Large intestine (tissue), 3 donors: ENCODE data around the gene ARHGEF26. TPM values are rescaled to one million over a fixed set of nuclear protein-coding genes. Genes with fewer than 3 reads are reported as not detected.

Source experiments
- DNase-seq, 2 donors: peaks; one replicate each; pipeline versions ENCODE4 v3.0.0 to v3.0.0-alpha.2; 2013
- H3K27ac ChIP-seq: one replicate; pipeline ENCODE4 v1.5.1; 2013; ENCODE audit warnings: low read length
- H3K27me3 ChIP-seq: 2 replicates; pipeline ENCODE4 v1.6.1; 2013; ENCODE audit warnings: low read length; ENCODE audit not compliant: control insufficient read depth, insufficient read depth
- H3K36me3 ChIP-seq: 2 replicates; pipeline ENCODE4 v1.6.1; 2013; ENCODE audit warnings: low read length; ENCODE audit not compliant: control insufficient read depth, insufficient read depth
- H3K4me1 ChIP-seq: one replicate; pipeline ENCODE4 v1.6.1; 2013; ENCODE audit warnings: low read length; ENCODE audit not compliant: control insufficient read depth, insufficient read depth
- H3K4me3 ChIP-seq: one replicate; pipeline ENCODE4 v1.5.1; 2013; ENCODE audit warnings: low read length
- H3K9me3 ChIP-seq: one replicate; pipeline ENCODE4 v1.6.1; 2013; ENCODE audit warnings: mild to moderate bottlenecking, low read depth, low read length, moderate library complexity; ENCODE audit not compliant: control insufficient read depth
- WGBS: methylation state at CpG from one replicate; pipeline ENCODE4 v1.1.5; 2013; ENCODE audit warnings: low lambda C conversion rate; ENCODE audit not compliant: insufficient coverage; 5-methylcytosine and 5-hydroxymethylcytosine counted together
- polyA plus RNA-seq: library from polyadenylated mRNA; unstranded; fragments of 120-200 nt; gene quantifications from one replicate; pipeline ENCODE4 v1.2.1, GENCODE V29; 2013

ARHGEF26 gene
- polyA plus RNA-seq, 1 donor = 12.6 TPM

DNA sequence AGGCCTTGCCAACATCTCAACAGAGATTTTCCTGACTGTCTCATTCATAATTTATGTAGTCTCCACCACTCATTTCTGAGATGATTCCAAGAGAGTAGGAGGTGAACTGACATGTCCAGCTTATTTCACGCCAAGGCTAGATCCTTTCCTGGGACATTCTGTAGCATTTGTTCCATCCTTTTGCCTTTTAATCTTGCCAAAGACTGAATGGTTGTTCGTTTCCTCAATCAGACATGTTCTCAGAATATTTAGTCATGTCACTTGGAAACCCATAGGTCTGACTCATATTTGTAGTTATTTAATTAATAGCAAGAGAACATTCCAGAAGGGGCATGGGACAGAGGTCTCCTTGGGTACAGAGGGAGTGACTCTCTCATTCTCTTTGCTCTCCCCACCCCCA, 122.2 kb downstream of the ARHGEF26 start:
- Histone ChIP-seq H3K27me3 (no peaks in the 10 kb centered on the region), H3K36me3 (peaks cover 13% of the 10 kb centered on the region), H3K4me1 (no peaks in the 10 kb centered on the region), H3K9me3 (no peaks in the 10 kb centered on the region), H3K27ac (no peak overlapping the region), H3K4me3 (no peak overlapping the region)
- 80% methylated on average over 1 of the region's 2 CpGs for WGBS
- no peak for DNase-seq

DNA sequence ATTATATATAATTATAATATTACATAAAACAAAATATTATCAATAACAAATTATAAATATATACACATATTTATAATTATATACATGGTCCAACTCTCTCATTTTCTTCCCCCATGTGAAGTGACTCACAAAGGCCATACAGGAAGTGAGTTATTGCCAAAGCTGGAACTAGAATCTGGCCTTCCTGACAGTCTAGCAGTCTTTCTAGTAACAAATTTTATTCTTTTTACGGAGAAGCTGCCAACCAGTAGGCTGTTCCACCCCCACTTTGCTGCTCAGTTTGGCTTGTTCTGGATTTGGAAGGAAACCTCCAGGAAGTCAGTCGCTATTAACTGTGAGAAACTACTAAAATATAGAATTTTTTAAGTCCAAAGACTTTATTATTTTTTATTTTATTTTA, 123.5 kb downstream of the ARHGEF26 start:
- H3K27ac ChIP-seq = no peak overlapping the region
- no peaks in the 10 kb centered on the region for H3K4me1 ChIP-seq
- WGBS = 83% methylated on average over 1 of the region's 2 CpGs
- no peaks in the 10 kb centered on the region for H3K9me3 ChIP-seq
- peaks cover 13% of the 10 kb centered on the region for H3K36me3 ChIP-seq
- no peak overlapping the region for H3K4me3 ChIP-seq
- no peaks in the 10 kb centered on the region for H3K27me3 ChIP-seq
- no peak for DNase-seq

DNA sequence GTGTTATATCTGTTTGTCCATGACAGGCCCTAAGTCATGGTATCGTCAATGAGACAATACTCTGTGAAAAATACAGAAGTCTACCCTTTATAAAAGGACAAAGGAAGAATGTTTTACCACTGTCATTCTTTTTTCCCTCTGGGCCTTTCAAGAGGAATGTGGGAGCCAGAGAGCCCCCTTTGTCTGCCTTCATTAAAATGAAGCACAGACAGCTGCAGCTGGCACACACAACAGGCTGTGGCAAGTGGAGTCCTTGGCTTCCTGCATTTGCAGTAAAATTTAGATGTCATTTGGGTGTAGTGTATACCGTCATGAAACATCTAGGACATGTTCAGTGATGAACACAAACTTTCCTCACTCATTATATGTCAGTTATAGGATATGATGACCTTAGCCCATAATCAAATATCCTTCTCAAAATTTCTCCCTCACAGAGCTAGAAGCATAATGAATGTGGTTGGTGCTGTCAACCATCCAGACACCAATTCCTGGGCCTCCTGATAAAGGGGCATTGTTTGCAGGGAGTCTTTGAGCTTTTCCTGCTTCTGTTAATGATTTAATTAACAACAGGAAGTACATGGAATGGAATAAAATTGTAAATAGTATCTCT, 126.7 kb downstream of the ARHGEF26 start:
- no peak for DNase-seq
- H3K4me1 ChIP-seq = no peaks in the 10 kb centered on the region
- 88% methylated on average over 1 of the region's 2 CpGs for WGBS
- H3K4me3 ChIP-seq = no peak overlapping the region
- H3K9me3 ChIP-seq = no peaks in the 10 kb centered on the region
- peaks cover 5% of the 10 kb centered on the region for H3K36me3 ChIP-seq
- H3K27me3 ChIP-seq = no peaks in the 10 kb centered on the region
- no peak overlapping the region for H3K27ac ChIP-seq

DNA sequence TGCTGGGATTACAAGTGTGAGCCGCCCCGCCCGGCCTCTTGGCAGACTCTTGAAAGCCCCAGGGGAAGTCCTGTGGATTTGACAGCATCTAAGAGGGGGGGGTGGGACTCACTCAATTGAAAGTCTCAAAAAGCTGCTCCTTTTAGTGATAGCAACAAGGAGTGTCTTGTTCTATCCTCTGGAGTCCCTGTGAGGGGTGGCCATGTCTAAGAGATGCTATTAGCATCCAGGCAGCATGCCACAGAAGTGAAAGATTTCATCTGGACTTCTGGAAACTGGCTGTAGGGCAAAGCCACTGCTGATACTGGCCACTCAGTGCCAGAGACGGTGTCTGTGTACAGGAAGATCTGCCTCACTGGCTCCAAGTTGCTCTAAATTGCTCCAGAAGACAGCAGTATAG, 129.1 kb downstream of the ARHGEF26 start:
- Histone ChIP-seq H3K27me3 (no peaks in the 10 kb centered on the region), H3K36me3 (peaks cover 13% of the 10 kb centered on the region), H3K27ac (no peak overlapping the region), H3K4me1 (no peaks in the 10 kb centered on the region), H3K4me3 (no peak overlapping the region), H3K9me3 (no peaks in the 10 kb centered on the region)
- WGBS = no CpG with 5 or more reads among the region's 4 CpGs
- DNase-seq = no peak

DNA sequence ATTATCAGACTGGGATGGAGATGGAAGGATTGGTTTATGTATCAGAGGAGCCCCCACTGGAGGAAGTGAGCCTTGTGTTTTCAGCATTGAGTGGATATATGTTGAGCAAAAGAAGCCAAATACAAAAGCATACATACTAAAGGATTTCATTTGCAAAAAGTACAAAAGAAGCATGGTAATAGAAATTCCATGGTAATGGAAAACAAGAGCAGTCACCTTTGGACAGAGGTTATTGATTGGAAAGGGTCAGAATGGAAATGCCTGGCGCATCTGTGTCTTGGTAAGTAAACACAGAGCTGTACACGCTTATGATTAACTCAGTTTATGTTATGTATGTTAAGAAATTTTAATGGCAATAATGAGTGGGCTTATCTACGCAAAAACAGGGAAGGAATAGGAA, 130.4 kb downstream of the ARHGEF26 start:
- H3K4me1 ChIP-seq = no peaks in the 10 kb centered on the region
- H3K27ac ChIP-seq = no peak overlapping the region
- DNase-seq = no peak
- no peaks in the 10 kb centered on the region for H3K27me3 ChIP-seq
- H3K36me3 ChIP-seq = peaks cover 22% of the 10 kb centered on the region
- 83% methylated on average over 1 of the region's 3 CpGs for WGBS
- H3K9me3 ChIP-seq = no peaks in the 10 kb centered on the region
- no peak overlapping the region for H3K4me3 ChIP-seq

DNA sequence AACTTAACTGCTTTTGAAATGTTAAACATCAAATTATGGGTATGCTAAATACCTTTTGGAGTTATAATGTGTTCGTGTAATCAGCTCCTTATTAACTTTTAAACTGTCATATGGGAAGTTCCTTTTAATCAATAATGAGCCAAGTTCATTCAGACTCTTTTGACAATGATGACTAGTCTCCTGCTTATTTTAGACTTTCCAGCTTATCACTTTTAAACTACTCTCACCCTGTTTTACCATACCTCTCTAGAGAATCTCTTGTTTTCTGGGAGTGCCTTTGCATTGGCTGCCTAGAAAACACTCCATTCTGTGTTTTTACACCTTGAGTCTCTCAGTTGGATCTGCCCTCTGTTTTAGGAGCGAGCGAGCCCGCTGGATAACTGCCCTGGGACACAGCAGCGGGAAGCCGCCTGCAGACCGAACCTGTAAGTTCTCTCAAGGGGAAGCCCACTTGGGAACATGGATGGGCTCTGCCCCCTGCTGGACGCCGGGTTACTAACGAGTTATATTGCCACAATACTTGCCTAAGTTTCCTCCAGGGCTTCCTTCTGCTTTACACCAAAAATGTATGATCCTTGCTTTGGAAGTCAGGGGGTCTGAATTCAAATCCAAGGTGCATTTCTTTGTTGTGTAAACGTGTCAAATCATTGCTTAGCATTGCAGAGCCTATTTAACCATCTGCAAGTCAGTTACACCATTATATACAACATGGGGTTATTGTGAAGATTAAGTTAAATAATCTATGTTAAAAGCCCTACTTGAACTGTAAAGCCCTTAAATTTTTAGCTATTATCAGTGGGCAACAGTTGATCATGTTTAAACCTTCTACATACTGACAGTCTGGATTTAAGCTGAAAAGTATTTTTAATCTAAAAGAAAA, 131.8 kb downstream of the ARHGEF26 start:
- Histone ChIP-seq H3K27me3 (no peaks in the 10 kb centered on the region), H3K27ac (no peak overlapping the region), H3K4me1 (no peaks in the 10 kb centered on the region), H3K36me3 (peaks cover 29% of the 10 kb centered on the region), H3K4me3 (no peak overlapping the region), H3K9me3 (no peaks in the 10 kb centered on the region)
- WGBS = 75% methylated on average over 1 of the region's 11 CpGs
- peak; percentile 75 to 83 for DNase-seq

DNA sequence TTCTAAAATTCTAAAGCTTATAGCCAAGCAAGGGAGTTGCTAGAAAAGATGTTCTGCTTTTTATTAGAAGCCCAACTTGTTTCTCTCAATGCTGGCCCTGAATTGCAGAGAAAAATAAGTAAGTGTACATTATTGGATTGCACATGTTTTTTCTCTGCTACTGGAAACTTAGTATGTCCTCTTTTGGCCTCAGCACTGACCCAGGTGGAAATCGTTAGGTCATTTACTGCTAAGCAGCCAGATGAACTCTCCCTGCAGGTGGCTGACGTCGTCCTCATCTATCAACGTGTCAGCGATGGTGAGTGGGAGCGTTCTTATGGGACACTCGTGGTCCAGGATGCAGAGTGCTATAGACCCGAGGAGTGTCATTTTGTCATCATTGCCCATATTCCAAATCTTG, 133.3 kb downstream of the ARHGEF26 start:
- H3K27ac ChIP-seq = no peak overlapping the region
- H3K36me3 ChIP-seq = peaks cover 44% of the 10 kb centered on the region
- H3K9me3 ChIP-seq = no peaks in the 10 kb centered on the region
- H3K27me3 ChIP-seq = no peaks in the 10 kb centered on the region
- no peak overlapping the region for H3K4me3 ChIP-seq
- DNase-seq = no peak
- whole genome bisulfite sequencing = no CpG with 5 or more reads among the region's 8 CpGs
- H3K4me1 ChIP-seq = no peaks in the 10 kb centered on the region

DNA sequence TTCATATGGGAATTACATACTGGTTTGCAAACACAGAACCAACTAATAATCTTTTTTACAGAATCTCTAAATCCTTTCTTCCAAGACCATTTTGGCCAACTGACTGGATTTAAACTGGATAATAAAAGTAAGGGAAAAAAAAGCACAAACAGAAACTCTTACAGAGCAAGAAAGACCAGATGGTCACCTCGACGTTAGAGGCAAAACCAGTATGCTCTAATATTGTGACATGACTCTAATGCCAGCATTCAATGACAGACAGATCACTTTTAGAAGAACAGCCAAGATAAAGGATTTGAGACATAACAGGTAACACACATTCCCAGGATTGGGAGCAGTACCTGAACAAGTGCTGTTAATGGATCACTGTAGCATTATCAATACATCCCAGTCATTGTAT, 152.2 kb downstream of the ARHGEF26 start:
- H3K36me3 ChIP-seq = peaks cover 46% of the 10 kb centered on the region
- no peak overlapping the region for H3K4me3 ChIP-seq
- no peaks in the 10 kb centered on the region for H3K4me1 ChIP-seq
- DNase-seq = no peak
- no peak overlapping the region for H3K27ac ChIP-seq
- no peaks in the 10 kb centered on the region for H3K9me3 ChIP-seq
- no peaks in the 10 kb centered on the region for H3K27me3 ChIP-seq
- WGBS = no CpG with 5 or more reads among the region's 2 CpGs

DNA sequence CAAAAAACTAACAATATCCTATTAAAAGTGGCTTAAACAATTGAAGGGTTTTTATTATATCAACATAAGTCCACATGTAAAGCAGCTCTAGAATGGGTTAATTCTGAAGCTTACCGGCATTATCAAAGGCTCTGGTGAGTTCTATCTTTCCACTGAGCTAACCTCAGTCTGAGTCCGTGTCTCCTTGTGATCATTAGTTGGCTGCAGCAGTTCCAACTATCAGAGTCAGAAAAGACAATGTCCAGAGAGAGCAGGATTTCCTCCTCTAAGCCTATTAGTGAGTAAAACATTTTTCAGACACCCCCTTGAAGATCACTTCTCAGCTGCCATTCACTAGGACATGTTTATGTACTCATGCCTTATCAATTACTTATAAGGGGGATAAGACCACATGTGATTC, 153.2 kb downstream of the ARHGEF26 start:
- no peak overlapping the region for H3K27ac ChIP-seq
- no CpG with 5 or more reads among the region's 2 CpGs for WGBS
- no peak overlapping the region for H3K4me3 ChIP-seq
- no peak for DNase-seq
- no peaks in the 10 kb centered on the region for H3K4me1 ChIP-seq
- H3K36me3 ChIP-seq = peaks cover 51% of the 10 kb centered on the region
- no peaks in the 10 kb centered on the region for H3K27me3 ChIP-seq
- H3K9me3 ChIP-seq = no peaks in the 10 kb centered on the region

DNA sequence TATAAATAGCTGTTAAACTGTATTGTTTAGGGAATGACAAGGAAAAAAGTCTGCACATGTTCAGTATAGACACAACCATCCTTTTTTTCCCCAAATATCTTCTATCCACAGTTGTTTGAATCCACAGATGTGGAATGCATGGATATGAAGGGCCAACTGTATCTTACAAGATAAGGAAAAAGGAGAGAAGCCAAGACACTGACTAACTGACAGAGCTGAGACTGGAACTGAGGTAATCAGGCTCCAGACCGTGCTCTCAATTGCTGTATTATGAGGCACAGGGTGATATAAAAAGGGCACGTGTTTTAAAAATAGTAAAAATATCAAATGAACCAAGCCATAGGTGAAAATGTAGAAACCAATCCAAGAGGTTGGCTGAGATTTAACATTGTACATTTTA, 154.1 kb downstream of the ARHGEF26 start:
- Histone ChIP-seq H3K4me3 (no peak overlapping the region), H3K27me3 (no peaks in the 10 kb centered on the region), H3K27ac (no peak overlapping the region), H3K9me3 (no peaks in the 10 kb centered on the region), H3K4me1 (no peaks in the 10 kb centered on the region), H3K36me3 (peaks cover 49% of the 10 kb centered on the region)
- WGBS = no CpG with 5 or more reads among the region's 2 CpGs
- no peak for DNase-seq
